Neuronal stem cell (in vitro differentiated cells): ENCODE results near the gene ENTHD1.

Experiments
- DNase-seq: peaks from one replicate; pipeline ENCODE4 v3.0.0-alpha.2; 2013; ENCODE audit warnings: low spot score
- H2AFZ ChIP-seq: one replicate; pipeline ENCODE4 v1.6.1; 2013; ENCODE audit warnings: mild to moderate bottlenecking, low read length, inconsistent platforms
- H2AK5ac ChIP-seq: 2 replicates; pipeline ENCODE4 v1.6.1; 2013; ENCODE audit warnings: low read depth, mild to moderate bottlenecking, inconsistent platforms, low read length, moderate library complexity, mixed read lengths
- H2BK120ac ChIP-seq: 2 replicates; pipeline ENCODE4 v1.6.1; 2013; ENCODE audit warnings: low read depth, mild to moderate bottlenecking, inconsistent platforms, low read length, moderate library complexity, mixed read lengths
- H2BK12ac ChIP-seq: one replicate; pipeline ENCODE4 v1.6.1; 2013; ENCODE audit warnings: low read length, inconsistent platforms
- H2BK15ac ChIP-seq: 2 replicates; pipeline ENCODE4 v1.6.1; 2013; ENCODE audit warnings: mild to moderate bottlenecking, low read length, inconsistent platforms, mixed read lengths
- H2BK5ac ChIP-seq: one replicate; pipeline ENCODE4 v1.6.1; 2013; ENCODE audit warnings: inconsistent platforms, mild to moderate bottlenecking, low read length, moderate library complexity
- H3K14ac ChIP-seq: one replicate; pipeline ENCODE4 v1.6.1; 2013; ENCODE audit warnings: low read length, inconsistent platforms
- H3K18ac ChIP-seq: 2 replicates; pipeline ENCODE4 v1.6.1; 2013; ENCODE audit warnings: low read length, inconsistent platforms
- H3K23ac ChIP-seq: 2 replicates; pipeline ENCODE4 v1.6.1; 2013; ENCODE audit warnings: low read depth, mild to moderate bottlenecking, mixed read lengths, low read length, inconsistent platforms; ENCODE audit not compliant: poor library complexity
- H3K27ac ChIP-seq: replicated peaks from 3 replicates; pipeline ENCODE4 v1.5.1; 2013; ENCODE audit warnings: low read length, inconsistent platforms
- H3K27me3 ChIP-seq, 3 experiments: 2 replicates each; pipeline ENCODE4 v1.6.1; 2013; ENCODE audit warnings: low read length in 3 of 3, mild to moderate bottlenecking in 2 of 3, inconsistent platforms in 1 of 3, low read depth in 1 of 3, mixed read lengths in 1 of 3, moderate library complexity in 1 of 3; ENCODE audit not compliant: control insufficient read depth in 3 of 3, insufficient read depth in 3 of 3
- H3K36me3 ChIP-seq, 2 donors: replicated peaks in 1 of 2; 2 replicates each; pipeline ENCODE4 v1.6.1; 2013; ENCODE audit warnings: low read length in 2 of 2; ENCODE audit not compliant: control insufficient read depth in 2 of 2, insufficient read depth in 2 of 2
- H3K4ac ChIP-seq: 2 replicates; pipeline ENCODE4 v1.6.1; 2013; ENCODE audit warnings: inconsistent platforms, mild to moderate bottlenecking, low read length, moderate library complexity
- H3K4me1 ChIP-seq, 2 donors: 1 replicate in 1 of 2; 2 replicates in 1 of 2; pipeline ENCODE4 v1.6.1; 2013; ENCODE audit warnings: low read length in 2 of 2, low read depth in 1 of 2; ENCODE audit not compliant: control insufficient read depth in 2 of 2, insufficient read depth in 1 of 2
- H3K4me2 ChIP-seq: one replicate; pipeline ENCODE4 v1.6.1; 2013; ENCODE audit warnings: mild to moderate bottlenecking, low read length, inconsistent platforms; ENCODE audit not compliant: insufficient read depth, poor library complexity, severe bottlenecking
- H3K4me3 ChIP-seq, 2 donors: 2 replicates each; pipeline ENCODE4 v1.5.1; 2013; ENCODE audit warnings: low read length in 2 of 2, mild to moderate bottlenecking in 2 of 2, inconsistent platforms in 1 of 2, moderate library complexity in 1 of 2
- H3K79me1 ChIP-seq: one replicate; pipeline ENCODE4 v1.6.1; 2013; ENCODE audit warnings: low read depth, mild to moderate bottlenecking, inconsistent platforms, low read length, moderate library complexity
- H3K9ac ChIP-seq: one replicate; pipeline ENCODE4 v1.6.1; 2013; ENCODE audit warnings: mild to moderate bottlenecking, low read depth, low read length, inconsistent platforms; ENCODE audit not compliant: poor library complexity
- H3K9me3 ChIP-seq, 2 donors: replicated peaks in 1 of 2; 2 replicates each; pipeline versions ENCODE3 to v1.6.1; 2013; ENCODE audit warnings: low read length in 2 of 2, mild to moderate bottlenecking in 2 of 2, inconsistent platforms in 1 of 2, low read depth in 1 of 2, mixed read lengths in 1 of 2, moderate library complexity in 1 of 2; ENCODE audit not compliant: control insufficient read depth in 2 of 2, insufficient read depth in 1 of 2
- H4K8ac ChIP-seq: one replicate; pipeline ENCODE4 v1.6.1; 2013; ENCODE audit warnings: low read depth, mild to moderate bottlenecking, inconsistent platforms, low read length, moderate library complexity
- H4K91ac ChIP-seq: one replicate; pipeline ENCODE4 v1.6.1; 2013; ENCODE audit warnings: low read length, low read depth, mild to moderate bottlenecking, inconsistent platforms; ENCODE audit not compliant: poor library complexity
- WGBS, 2 donors: extraction: QIAGEN DNeasy Blood & Tissue Kit; methylation state at CpG; one replicate each; pipeline ENCODE4 v1.1.7; 2013; ENCODE audit warnings: missing lambda C conversion rate in 2 of 2, mixed read lengths in 1 of 2; ENCODE audit not compliant: insufficient read length in 2 of 2, insufficient replicate concordance in 1 of 2; ENCODE audit errors: extremely low coverage in 2 of 2; 5-methylcytosine and 5-hydroxymethylcytosine counted together

The ENTHD1 gene

DNA sequence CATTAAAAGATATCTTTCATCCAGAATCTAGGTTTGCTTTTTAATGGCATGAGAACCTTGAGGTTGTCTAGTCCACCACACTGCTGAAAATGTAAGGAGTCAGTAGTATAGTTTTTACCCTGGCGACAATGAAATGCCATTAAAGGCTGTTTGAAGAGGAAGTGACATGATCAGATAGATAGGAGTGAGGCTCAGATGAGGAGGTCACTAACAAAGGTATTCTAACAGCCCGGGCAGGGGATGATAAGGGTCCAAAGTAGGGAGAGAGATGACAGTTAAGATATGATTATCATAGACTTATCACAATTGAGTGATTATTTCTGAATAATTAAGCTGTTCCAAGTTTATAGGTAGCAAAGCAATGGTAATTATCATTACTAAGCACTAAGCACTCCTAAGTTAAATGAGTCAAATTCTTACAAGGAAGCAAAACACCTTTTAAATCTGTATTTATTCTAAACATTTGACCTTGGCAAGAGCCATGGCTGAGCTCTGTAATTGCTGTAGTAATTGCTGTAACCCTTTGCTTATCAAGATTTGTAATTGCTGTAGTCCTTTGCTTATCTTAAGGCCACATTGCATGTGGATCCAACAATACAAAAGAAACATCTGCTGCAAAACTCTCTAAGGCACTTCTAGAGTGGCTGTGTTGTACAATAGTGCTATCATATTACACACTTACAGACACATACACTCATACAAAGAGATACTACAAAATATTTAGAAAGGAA lies 92.6 kb downstream of the ENTHD1 start:
- Histone ChIP-seq H4K8ac (no peak overlapping the region), H3K79me1 (no peaks in the 10 kb centered on the region), H3K4ac (no peak overlapping the region), H4K91ac (no peak overlapping the region), H3K27ac (no peak overlapping the region), H3K9me3 (peaks cover 9 to 14% of the 10 kb centered on the region in 2 donors), H2AFZ (no peak overlapping the region), H3K36me3 (no peaks in the 10 kb centered on the region), H3K4me3 (no peak overlapping the region), H3K4me2 (no peak overlapping the region), H2BK5ac (no peak overlapping the region), H3K14ac (no peak overlapping the region), H3K4me1 (no peaks in the 10 kb centered on the region), H2BK15ac (no peak overlapping the region), H3K27me3 (no peaks in the 10 kb centered on the region), H3K23ac (no peak overlapping the region), H3K9ac (no peak overlapping the region), H2BK12ac (no peak overlapping the region), H3K18ac (no peak overlapping the region), H2AK5ac (no peak overlapping the region), H2BK120ac (no peak overlapping the region)
- no CpG with 5 or more reads among the region's 2 CpGs for WGBS, 2 donors
- no peak for DNase-seq

DNA sequence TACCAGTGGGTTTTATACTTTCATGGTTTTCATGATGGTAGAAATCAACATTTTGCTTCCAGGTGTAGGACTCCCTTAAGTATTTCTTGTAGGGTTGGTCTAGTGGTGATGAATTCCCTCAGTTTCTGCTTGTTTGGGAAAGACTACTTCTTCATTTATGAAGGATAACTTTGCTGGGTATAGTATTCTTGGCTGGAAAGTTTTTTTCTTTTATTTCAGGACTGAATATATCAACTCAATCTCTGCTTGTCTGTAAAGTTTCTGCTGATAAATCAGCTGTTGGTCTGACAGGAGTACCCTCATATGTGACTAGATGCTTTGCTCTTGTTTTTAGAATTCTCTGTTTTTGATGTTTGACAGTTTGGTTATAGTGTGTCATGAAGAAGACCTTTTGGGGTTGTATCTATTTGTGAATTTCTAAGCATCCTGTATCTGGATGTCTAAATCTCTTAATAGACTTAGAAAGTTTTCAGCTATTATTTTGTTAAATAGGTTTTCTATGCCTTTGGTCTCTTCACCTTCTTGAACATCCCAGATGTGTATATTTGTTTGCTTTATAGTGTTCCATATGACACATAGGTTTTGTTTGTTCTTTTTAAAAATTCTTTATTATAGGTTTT lies 95.9 kb downstream of the ENTHD1 start:
- no peak overlapping the region for H3K9ac ChIP-seq
- no peak overlapping the region for H3K14ac ChIP-seq
- H3K9me3 ChIP-seq, result peaks cover 9 to 14% of the 10 kb centered on the region in 2 donors
- no peak overlapping the region for H3K4me2 ChIP-seq
- H3K27ac ChIP-seq, result no peak overlapping the region
- H2BK12ac ChIP-seq, result no peak overlapping the region
- H2BK15ac ChIP-seq, result no peak overlapping the region
- no peaks in the 10 kb centered on the region for H3K4me1 ChIP-seq
- H2AK5ac ChIP-seq, result no peak overlapping the region
- H3K36me3 ChIP-seq, result no peaks in the 10 kb centered on the region
- H3K4me3 ChIP-seq, result no peak overlapping the region
- no peak overlapping the region for H2BK5ac ChIP-seq
- H3K18ac ChIP-seq, result no peak overlapping the region
- no peaks in the 10 kb centered on the region for H3K27me3 ChIP-seq
- H3K23ac ChIP-seq, result no peak overlapping the region
- H3K79me1 ChIP-seq, result no peaks in the 10 kb centered on the region
- H2BK120ac ChIP-seq, result no peak overlapping the region
- H2AFZ ChIP-seq, result no peak overlapping the region
- no peak for DNase-seq
- H4K8ac ChIP-seq, result no peak overlapping the region
- H4K91ac ChIP-seq, result no peak overlapping the region
- no peak overlapping the region for H3K4ac ChIP-seq

DNA sequence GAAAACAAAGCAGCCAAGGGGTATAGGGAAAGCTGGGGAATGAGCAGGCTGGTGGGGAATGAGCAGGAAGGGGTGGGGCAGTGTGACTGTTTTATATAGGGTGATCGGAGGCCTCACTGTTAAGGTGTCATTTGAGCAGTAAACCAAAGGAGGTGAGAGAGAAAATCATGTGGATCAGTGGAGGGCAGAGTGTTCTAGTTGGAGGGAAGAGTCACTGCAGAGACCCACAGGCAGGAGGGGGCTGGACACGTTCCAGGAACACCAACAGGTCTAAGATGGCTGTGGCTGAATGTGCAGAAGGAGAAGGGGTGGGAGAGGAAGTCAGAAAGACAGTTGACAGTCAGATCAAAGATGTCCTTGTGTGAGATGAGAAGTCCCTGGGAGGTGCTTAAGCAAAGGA lies 103.8 kb downstream of the ENTHD1 start:
- Histone ChIP-seq H2AFZ (no peak overlapping the region), H4K91ac (no peak overlapping the region), H3K14ac (no peak overlapping the region), H3K4me3 (no peak overlapping the region), H3K23ac (no peak overlapping the region), H3K36me3 (no peaks in the 10 kb centered on the region), H2BK5ac (no peak overlapping the region), H3K4ac (no peak overlapping the region), H2BK15ac (no peak overlapping the region), H2BK12ac (no peak overlapping the region), H2AK5ac (no peak overlapping the region), H3K27me3 (peaks cover 0 to 3% (median 0%) of the 10 kb centered on the region in 3 experiments), H3K18ac (no peak overlapping the region), H3K9ac (no peak overlapping the region), H3K4me2 (no peak overlapping the region), H3K4me1 (no peaks in the 10 kb centered on the region), H3K9me3 (no peaks in the 10 kb centered on the region), H3K79me1 (no peaks in the 10 kb centered on the region), H4K8ac (no peak overlapping the region), H2BK120ac (no peak overlapping the region), H3K27ac (no peak overlapping the region)
- no CpG with 5 or more reads among the region's 2 CpGs for WGBS, 2 donors
- no peak for DNase-seq

DNA sequence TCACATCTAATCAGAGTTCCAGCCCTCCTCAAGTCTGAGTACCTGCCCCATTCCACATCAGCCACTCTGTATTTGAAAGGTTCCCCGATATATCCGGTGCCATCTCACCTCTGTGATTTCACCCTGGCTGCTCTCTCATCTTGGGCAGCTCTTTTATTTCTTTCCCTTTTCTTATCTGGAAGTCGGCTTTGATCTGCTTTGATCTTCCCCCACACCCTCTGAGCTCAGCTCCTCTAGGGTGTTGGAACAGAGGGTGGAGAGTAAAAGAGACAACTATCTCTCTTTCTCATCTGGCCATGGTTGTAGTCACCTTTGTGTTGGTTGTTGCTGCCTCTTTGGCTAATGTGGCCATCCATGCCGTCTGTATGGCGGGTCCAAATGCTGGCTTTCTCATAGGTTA lies 108.3 kb downstream of the ENTHD1 start:
- Histone ChIP-seq H2BK120ac (no peak overlapping the region), H3K4me3 (no peak overlapping the region), H3K27me3 (peaks cover 0 to 3% (median 0%) of the 10 kb centered on the region in 3 experiments), H4K8ac (no peak overlapping the region), H3K27ac (no peak overlapping the region), H2BK12ac (no peak overlapping the region), H3K4ac (no peak overlapping the region), H2AK5ac (no peak overlapping the region), H2AFZ (no peak overlapping the region), H3K4me2 (no peak overlapping the region), H2BK5ac (no peak overlapping the region), H3K9ac (no peak overlapping the region), H3K9me3 (no peaks in the 10 kb centered on the region), H3K36me3 (no peaks in the 10 kb centered on the region), H3K4me1 (no peaks in the 10 kb centered on the region), H2BK15ac (no peak overlapping the region), H3K79me1 (no peaks in the 10 kb centered on the region), H3K23ac (no peak overlapping the region), H3K14ac (no peak overlapping the region), H4K91ac (no peak overlapping the region), H3K18ac (no peak overlapping the region)
- no peak for DNase-seq
- WGBS, 2 donors, result no CpG with 5 or more reads among the region's 5 CpGs
